Small intestine (tissue), 7 donors: ENCODE data around the gene OXT. TPM values are rescaled to one million over a fixed set of nuclear protein-coding genes. Genes with fewer than 3 reads are reported as not detected.
A peak's percentile ranks its signal among the peaks of the same experiment; 100 is the strongest.
"Not testable (repeated sequence)": the region's sequence is repeated elsewhere in the genome, so short reads cannot be mapped to it uniquely, and the experiment has no call there.

ENCODE experiments used
- DNase-seq, 2 donors: peaks; one replicate each; pipeline versions ENCODE4 v3.0.0 to v3.0.0-alpha.2; 2013
- FAIRE-seq: peaks from 2 replicates; lab custom pipeline; 2012; peaks lifted over from hg19 to GRCh38; lab: Jason Lieb, UNC
- H3K27ac ChIP-seq, 3 donors: one replicate each; pipeline ENCODE4 v1.5.1; 2013; ENCODE audit warnings: low read length in 2 of 3, mild to moderate bottlenecking in 2 of 3, control low read depth in 1 of 3, inconsistent platforms in 1 of 3, low read depth in 1 of 3, moderate library complexity in 1 of 3
- H3K27me3 ChIP-seq, 3 donors: one replicate each; pipeline ENCODE4 v1.6.1; 2013; ENCODE audit warnings: low read length in 3 of 3, inconsistent platforms in 1 of 3; ENCODE audit not compliant: control insufficient read depth in 3 of 3, insufficient read depth in 3 of 3
- H3K36me3 ChIP-seq, 3 donors: one replicate each; pipeline ENCODE4 v1.6.1; 2013; ENCODE audit warnings: low read length in 3 of 3, inconsistent platforms in 1 of 3, low read depth in 1 of 3, mild to moderate bottlenecking in 1 of 3, moderate library complexity in 1 of 3; ENCODE audit not compliant: control insufficient read depth in 3 of 3, insufficient read depth in 2 of 3
- H3K4me1 ChIP-seq, 3 donors: one replicate each; pipeline ENCODE4 v1.6.1; 2013; ENCODE audit warnings: low read length in 2 of 3, inconsistent platforms in 1 of 3, low read depth in 1 of 3, mild to moderate bottlenecking in 1 of 3, moderate library complexity in 1 of 3; ENCODE audit not compliant: control insufficient read depth in 3 of 3, insufficient read depth in 2 of 3
- H3K4me3 ChIP-seq, 3 donors: one replicate each; pipeline ENCODE4 v1.5.1; 2013; ENCODE audit warnings: low read length in 3 of 3, control low read depth in 1 of 3, inconsistent platforms in 1 of 3, low read depth in 1 of 3, mild to moderate bottlenecking in 1 of 3, moderate library complexity in 1 of 3
- H3K9me3 ChIP-seq, 2 donors: one replicate each; pipeline ENCODE4 v1.6.1; 2013; ENCODE audit warnings: low read depth in 1 of 2, low read length in 1 of 2; ENCODE audit not compliant: control insufficient read depth in 2 of 2, insufficient read depth in 1 of 2
- WGBS, 3 donors: extraction: QIAGEN DNeasy Blood & Tissue Kit; methylation state at CpG; one replicate each; pipeline ENCODE4 v1.1.7; 2013; 5-methylcytosine and 5-hydroxymethylcytosine counted together
- polyA plus RNA-seq, 4 donors: library from polyadenylated mRNA; stranded (reverse) in 3 of 4; unstranded in 1 of 4; fragments of 200-250 nt in 3 of 4; fragments of 120-200 nt in 1 of 4; gene quantifications; one replicate each; pipeline versions ENCODE4 v1.2.1 to v1.2.3, GENCODE V29; 2013
- donor health status: healthy with polysubstance abuse.
- donor health status: control.
- donor health status: control.
- donor health status: Bipolar disorder and iron deficiency.
- donor health status: healthy.

The OXT gene
- polyA plus RNA-seq, 4 donors = 2.7 to 45.8 (median 20.9) TPM

- H3K4me1 ChIP-seq = no peaks in the 10 kb centered on the region
- no peak overlapping the region for H3K27ac ChIP-seq
- no peak overlapping the region for H3K4me3 ChIP-seq
- FAIRE-seq (no peak), DNase-seq (no peak)
- no peaks in the 10 kb centered on the region for H3K27me3 ChIP-seq
- peaks cover 2 to 65% (median 8%) of the 10 kb centered on the region in 3 donors for H3K36me3 ChIP-seq
- 91 to 92% (median 92%) methylated on average over 23 of the region's 23 CpGs for WGBS, 3 donors
- no peaks in the 10 kb centered on the region for H3K9me3 ChIP-seq
Measured at GRCh38 chr20:3109350-3110302, 38.2 kb downstream of the OXT start.

GRCh38 chr20:3111507-3111906, 40.1 kb downstream of the OXT start:
- WGBS, 3 donors = 87 to 91% (median 90%) methylated on average over 7 of the region's 7 CpGs
- DNase-seq = no peak
- no peaks in the 10 kb centered on the region for H3K9me3 ChIP-seq
- FAIRE-seq = no peak
- peaks cover 2 to 70% (median 8%) of the 10 kb centered on the region in 3 donors for H3K36me3 ChIP-seq
- no peaks in the 10 kb centered on the region for H3K27me3 ChIP-seq
- no peak overlapping the region for H3K27ac ChIP-seq
- H3K4me3 ChIP-seq = no peak overlapping the region
- no peaks in the 10 kb centered on the region for H3K4me1 ChIP-seq

GRCh38 chr20:3111995-3112394, 40.6 kb downstream of the OXT start:
- WGBS, 3 donors = 87 to 93% (median 90%) methylated on average over 2 of the region's 2 CpGs
- Histone ChIP-seq H3K4me3 (no peak overlapping the region), H3K36me3 (peaks cover 2 to 65% (median 8%) of the 10 kb centered on the region in 3 donors), H3K27me3 (no peaks in the 10 kb centered on the region), H3K9me3 (no peaks in the 10 kb centered on the region), H3K27ac (no peak overlapping the region), H3K4me1 (no peaks in the 10 kb centered on the region)
- DNase-seq (no peak), FAIRE-seq (no peak)

GRCh38 chr20:3115190-3116107, 44.0 kb downstream of the OXT start:
- H3K27me3 ChIP-seq = no peaks in the 10 kb centered on the region
- WGBS, 3 donors = 52 to 55% (median 54%) methylated on average over 28 to 30 of the region's 30 CpGs
- H3K4me3 ChIP-seq = no peak overlapping the region
- peaks cover 0 to 50% (median 4%) of the 10 kb centered on the region in 3 donors for H3K36me3 ChIP-seq
- FAIRE-seq = no peak
- H3K9me3 ChIP-seq = no peaks in the 10 kb centered on the region
- no peak overlapping the region for H3K27ac ChIP-seq
- no peaks in the 10 kb centered on the region for H3K4me1 ChIP-seq
- DNase-seq = peak; percentile 45 to 61

GRCh38 chr20:3116341-3116740, 44.9 kb downstream of the OXT start:
- FAIRE-seq (no peak), DNase-seq (no peak)
- Histone ChIP-seq H3K27ac (no peak overlapping the region), H3K4me3 (no peak overlapping the region), H3K4me1 (no peaks in the 10 kb centered on the region), H3K27me3 (no peaks in the 10 kb centered on the region), H3K36me3 (peaks cover 2 to 51% (median 4%) of the 10 kb centered on the region in 3 donors), H3K9me3 (no peaks in the 10 kb centered on the region)
- WGBS, 3 donors = 86 to 88% (median 87%) methylated on average over 4 of the region's 4 CpGs

- not testable (repeated sequence) for FAIRE-seq
- WGBS, 3 donors = 51 to 63% (median 54%) methylated on average over 14 of the region's 14 CpGs
Measured at GRCh38 chr20:3117839-3118379, 46.5 kb downstream of the OXT start.

GRCh38 chr20:3119044-3119443, 47.6 kb downstream of the OXT start:
- no peaks in the 10 kb centered on the region for H3K27me3 ChIP-seq
- no peaks in the 10 kb centered on the region for H3K4me1 ChIP-seq
- peaks cover 0 to 11% of the 10 kb centered on the region in 2 donors for H3K9me3 ChIP-seq
- H3K27ac ChIP-seq = no peak overlapping the region
- WGBS, 3 donors = 74 to 81% (median 75%) methylated on average over 5 of the region's 5 CpGs
- H3K36me3 ChIP-seq = peaks cover 0 to 50% (median 6%) of the 10 kb centered on the region in 3 donors
- DNase-seq (no peak), FAIRE-seq (no peak)
- H3K4me3 ChIP-seq = no peak overlapping the region

More at GRCh38 chr20:3117839-3118379, 46.5 kb downstream of the OXT start:
- H3K27ac ChIP-seq, H3K9me3 ChIP-seq, H3K27me3 ChIP-seq, H3K4me3 ChIP-seq, H3K4me1 ChIP-seq: not testable (repeated sequence)
- peak; percentile 48 to 54 for DNase-seq
- peaks cover 2 to 56% (median 5%) of the 10 kb centered on the region in 3 donors for H3K36me3 ChIP-seq
